ENCODE results near the gene ZDHHC11B.
"Not testable (repeated sequence)": the region's sequence is repeated elsewhere in the genome, so short reads cannot be mapped to it uniquely, and the experiment has no call there.

The ZDHHC11B gene

DNA sequence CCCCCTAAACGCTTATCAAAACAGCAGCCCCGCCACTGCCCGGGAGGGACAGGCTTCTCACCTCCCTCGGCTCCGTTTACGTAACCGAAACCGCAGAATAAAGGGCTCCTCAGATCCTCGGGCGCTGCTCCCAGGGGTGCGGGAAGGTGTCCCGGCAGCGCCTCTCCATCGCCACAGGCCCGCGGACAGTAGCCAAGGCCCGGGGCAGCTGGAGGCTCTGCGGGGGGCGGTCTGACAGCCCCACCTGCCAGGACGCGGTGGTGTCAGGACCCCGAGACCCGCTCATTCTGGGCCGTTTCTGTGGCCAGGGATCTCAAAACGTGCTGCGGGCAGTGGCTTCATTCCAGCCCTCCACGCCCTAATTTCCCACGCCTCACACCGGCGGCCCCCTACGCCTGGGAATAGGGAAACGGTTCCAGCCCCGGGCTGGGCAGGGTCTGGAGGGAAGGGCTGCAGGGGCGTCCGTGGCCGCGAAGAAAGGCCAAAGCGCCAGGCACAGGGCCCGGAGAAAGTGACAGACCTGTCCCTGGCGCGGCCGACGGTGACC is 575 bp downstream of the ZDHHC11B start:
- H3K36me3 ChIP-seq (ENCODE audit: insufficient read depth, low read length); H3K9me3 ChIP-seq (ENCODE audit: insufficient read depth, low read depth, low read length); H3K27ac ChIP-seq (ENCODE audit: low read depth, low read length); H3K4me1 ChIP-seq (ENCODE audit: insufficient read depth, low read length); H3K9ac ChIP-seq (ENCODE audit: low read depth, low read length): not testable (repeated sequence)
- H3K27me3 ChIP-seq (ENCODE audit: insufficient read depth, low read length): peaks cover 23% of the 10 kb centered on the region
- peak overlapping the region; percentile 42 for H3K4me3 ChIP-seq (ENCODE audit: low read length)
- WGBS: 4% methylated on average over 43 of the region's 43 CpGs

GRCh38 chr5:783049-783802 is 1.3 kb downstream of the ZDHHC11B start:
- not testable (repeated sequence) for H3K9ac ChIP-seq (ENCODE audit: low read depth, low read length); H3K36me3 ChIP-seq (ENCODE audit: insufficient read depth, low read length); H3K4me3 ChIP-seq (ENCODE audit: low read length); H3K27ac ChIP-seq (ENCODE audit: low read depth, low read length); H3K4me1 ChIP-seq (ENCODE audit: insufficient read depth, low read length); H3K9me3 ChIP-seq (ENCODE audit: insufficient read depth, low read depth, low read length)
- WGBS: 6% methylated on average over 27 of the region's 31 CpGs
- peaks cover 23% of the 10 kb centered on the region for H3K27me3 ChIP-seq (ENCODE audit: insufficient read depth, low read length)

- not testable (repeated sequence) for H3K36me3 ChIP-seq (ENCODE audit: insufficient read depth, low read length); H3K4me1 ChIP-seq (ENCODE audit: insufficient read depth, low read length); H3K9me3 ChIP-seq (ENCODE audit: insufficient read depth, low read depth, low read length); H3K9ac ChIP-seq (ENCODE audit: low read depth, low read length); H3K27ac ChIP-seq (ENCODE audit: low read depth, low read length); H3K4me3 ChIP-seq (ENCODE audit: low read length)
- peaks cover 23% of the 10 kb centered on the region for H3K27me3 ChIP-seq (ENCODE audit: insufficient read depth, low read length)
- no CpG with 5 or more reads among the region's 12 CpGs for WGBS
Measured at GRCh38 chr5:782356-782755, 2.2 kb downstream of the ZDHHC11B start.

DNA sequence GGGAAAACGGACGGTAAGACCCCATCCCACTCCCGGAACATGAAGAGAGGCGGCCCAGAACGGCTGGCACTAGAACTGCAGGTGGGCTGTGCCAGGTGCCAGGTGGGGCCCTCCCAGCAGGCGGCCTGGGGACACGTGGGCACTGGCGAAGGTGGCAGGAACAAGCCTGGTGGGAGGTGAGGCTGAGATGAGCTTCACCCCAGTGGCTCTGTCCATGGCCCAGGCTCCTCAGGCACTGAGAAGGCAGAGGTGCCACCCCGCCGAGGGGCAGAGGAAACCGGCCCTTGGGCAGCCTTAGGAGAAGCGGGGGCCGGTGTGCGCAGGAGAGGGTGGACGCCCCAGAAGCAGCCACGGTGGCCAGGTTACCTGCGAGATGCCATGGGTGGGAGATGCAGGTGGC is 4.0 kb downstream of the ZDHHC11B start:
- not testable (repeated sequence) for H3K9ac ChIP-seq (ENCODE audit: low read depth, low read length); H3K9me3 ChIP-seq (ENCODE audit: insufficient read depth, low read depth, low read length); H3K36me3 ChIP-seq (ENCODE audit: insufficient read depth, low read length); H3K4me1 ChIP-seq (ENCODE audit: insufficient read depth, low read length); H3K4me3 ChIP-seq (ENCODE audit: low read length); H3K27ac ChIP-seq (ENCODE audit: low read depth, low read length)
- 90% methylated on average over 17 of the region's 17 CpGs for WGBS
- peaks cover 22% of the 10 kb centered on the region for H3K27me3 ChIP-seq (ENCODE audit: insufficient read depth, low read length)

DNA sequence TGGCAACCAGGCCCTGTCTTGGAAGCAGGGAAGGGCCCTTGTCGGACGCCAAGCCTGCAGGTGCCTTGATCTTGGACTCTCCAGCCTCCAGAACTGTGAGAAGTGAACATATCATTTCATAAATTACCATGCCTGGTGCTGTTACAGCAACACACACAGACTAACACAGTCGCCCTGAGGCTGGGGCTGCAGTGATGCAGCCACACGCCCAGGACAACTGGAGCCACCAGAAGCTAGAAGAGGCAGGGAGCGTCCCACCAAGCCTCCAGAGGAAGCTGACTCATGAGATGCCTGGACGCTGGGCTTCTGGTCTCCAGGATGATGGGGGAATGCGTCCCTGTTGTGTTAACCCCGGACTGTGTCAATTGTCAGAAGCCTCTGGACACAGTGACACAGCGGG is 5.6 kb downstream of the ZDHHC11B start:
- 87% methylated on average over 8 of the region's 9 CpGs for WGBS
- H3K9me3 ChIP-seq (ENCODE audit: insufficient read depth, low read depth, low read length); H3K9ac ChIP-seq (ENCODE audit: low read depth, low read length); H3K36me3 ChIP-seq (ENCODE audit: insufficient read depth, low read length); H3K27ac ChIP-seq (ENCODE audit: low read depth, low read length); H3K27me3 ChIP-seq (ENCODE audit: insufficient read depth, low read length); H3K4me3 ChIP-seq (ENCODE audit: low read length); H3K4me1 ChIP-seq (ENCODE audit: insufficient read depth, low read length): not testable (repeated sequence)

DNA sequence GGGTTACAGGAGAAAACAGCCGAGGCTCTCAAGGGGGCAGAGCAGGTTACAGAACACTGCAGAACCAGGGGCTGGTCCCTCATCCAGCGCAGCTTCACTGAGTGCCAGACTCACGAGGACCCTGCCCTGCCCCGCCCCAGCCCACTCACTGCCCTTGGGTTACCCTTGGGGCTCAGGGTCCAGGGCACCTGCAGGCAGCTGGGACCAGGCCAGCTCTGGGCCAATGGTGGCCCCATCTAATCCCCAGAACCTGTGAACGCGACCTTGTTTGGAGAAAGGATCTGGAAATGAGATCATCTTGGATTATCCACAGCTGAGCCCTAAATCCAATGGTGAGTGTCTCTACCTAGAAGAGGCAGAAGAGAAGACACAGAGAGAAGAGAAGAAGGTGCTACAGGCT is 6.1 kb downstream of the ZDHHC11B start:
- 83% methylated on average over 1 of the region's 6 CpGs for WGBS
- not testable (repeated sequence) for H3K27me3 ChIP-seq (ENCODE audit: insufficient read depth, low read length); H3K4me1 ChIP-seq (ENCODE audit: insufficient read depth, low read length); H3K9ac ChIP-seq (ENCODE audit: low read depth, low read length); H3K4me3 ChIP-seq (ENCODE audit: low read length); H3K27ac ChIP-seq (ENCODE audit: low read depth, low read length); H3K36me3 ChIP-seq (ENCODE audit: insufficient read depth, low read length); H3K9me3 ChIP-seq (ENCODE audit: insufficient read depth, low read depth, low read length)

GRCh38 chr5:777756-778161 is 6.8 kb downstream of the ZDHHC11B start:
- 94% methylated on average over 36 of the region's 36 CpGs for WGBS
- H3K9me3 ChIP-seq (ENCODE audit: insufficient read depth, low read depth, low read length): no peaks in the 10 kb centered on the region
- no peaks in the 10 kb centered on the region for H3K27me3 ChIP-seq (ENCODE audit: insufficient read depth, low read length)
- no peak overlapping the region for H3K27ac ChIP-seq (ENCODE audit: low read depth, low read length)
- H3K9ac ChIP-seq (ENCODE audit: low read depth, low read length): no peak overlapping the region
- no peak overlapping the region for H3K4me3 ChIP-seq (ENCODE audit: low read length)
- H3K36me3 ChIP-seq (ENCODE audit: insufficient read depth, low read length): no peaks in the 10 kb centered on the region
- H3K4me1 ChIP-seq (ENCODE audit: insufficient read depth, low read length): no peaks in the 10 kb centered on the region

GRCh38 chr5:776862-777711 is 7.4 kb downstream of the ZDHHC11B start:
- no peak overlapping the region for H3K9ac ChIP-seq (ENCODE audit: low read depth, low read length)
- H3K27ac ChIP-seq (ENCODE audit: low read depth, low read length): no peak overlapping the region
- no peak overlapping the region for H3K4me3 ChIP-seq (ENCODE audit: low read length)
- H3K4me1 ChIP-seq (ENCODE audit: insufficient read depth, low read length): no peaks in the 10 kb centered on the region
- WGBS: 94% methylated on average over 42 of the region's 42 CpGs
- no peaks in the 10 kb centered on the region for H3K27me3 ChIP-seq (ENCODE audit: insufficient read depth, low read length)
- no peaks in the 10 kb centered on the region for H3K36me3 ChIP-seq (ENCODE audit: insufficient read depth, low read length)
- no peaks in the 10 kb centered on the region for H3K9me3 ChIP-seq (ENCODE audit: insufficient read depth, low read depth, low read length)

DNA sequence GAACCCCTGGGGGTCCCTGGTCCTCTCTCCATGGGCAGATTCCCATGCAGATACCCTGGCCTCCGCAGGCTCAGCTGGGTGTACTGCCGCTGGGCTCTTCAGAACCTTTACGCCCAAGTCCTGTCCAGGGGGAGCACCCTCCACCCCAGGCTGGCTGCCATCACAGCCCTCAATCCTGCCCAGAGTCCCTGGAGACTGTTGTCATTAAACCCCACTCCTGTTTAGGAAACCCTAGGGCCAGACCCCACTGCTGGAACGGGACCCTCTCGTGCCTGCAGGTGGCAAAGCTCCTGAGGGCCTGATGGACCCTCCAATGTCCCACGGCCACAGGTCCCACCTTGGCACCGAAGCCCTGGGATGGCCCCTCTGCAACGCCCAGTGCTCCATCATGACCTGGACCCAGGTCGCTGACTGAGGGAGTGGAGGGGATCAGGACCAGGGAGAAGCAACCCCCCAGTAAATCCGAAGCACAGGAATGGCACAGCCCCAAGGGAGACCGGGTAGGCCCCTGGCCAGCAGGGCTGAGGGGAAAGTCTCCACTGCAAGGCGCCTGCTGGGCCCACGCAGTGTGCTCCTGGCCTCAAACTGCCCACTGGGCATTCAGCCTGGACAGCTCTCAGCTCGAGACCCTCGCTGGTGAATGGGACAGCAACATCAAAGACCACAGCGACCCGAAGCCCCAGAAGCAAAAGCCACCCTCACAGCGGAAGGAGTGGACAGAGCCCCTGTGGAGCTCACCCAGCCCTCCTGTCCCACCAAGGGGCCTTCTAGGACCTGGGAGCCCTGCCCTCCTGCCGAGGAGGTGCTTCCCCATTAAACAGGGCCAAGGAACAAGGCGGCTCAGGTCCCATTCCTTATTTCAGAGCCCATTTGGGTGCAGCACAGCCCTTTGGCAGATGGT is 8.3 kb downstream of the ZDHHC11B start:
- 92% methylated on average over 20 of the region's 20 CpGs for WGBS
- Histone ChIP-seq H3K4me3 (ENCODE audit: low read length) (no peak overlapping the region), H3K27me3 (ENCODE audit: insufficient read depth, low read length) (no peaks in the 10 kb centered on the region), H3K9ac (ENCODE audit: low read depth, low read length) (no peak overlapping the region), H3K27ac (ENCODE audit: low read depth, low read length) (no peak overlapping the region), H3K36me3 (ENCODE audit: insufficient read depth, low read length) (no peaks in the 10 kb centered on the region), H3K4me1 (ENCODE audit: insufficient read depth, low read length) (no peaks in the 10 kb centered on the region), H3K9me3 (ENCODE audit: insufficient read depth, low read depth, low read length) (no peaks in the 10 kb centered on the region)

DNA sequence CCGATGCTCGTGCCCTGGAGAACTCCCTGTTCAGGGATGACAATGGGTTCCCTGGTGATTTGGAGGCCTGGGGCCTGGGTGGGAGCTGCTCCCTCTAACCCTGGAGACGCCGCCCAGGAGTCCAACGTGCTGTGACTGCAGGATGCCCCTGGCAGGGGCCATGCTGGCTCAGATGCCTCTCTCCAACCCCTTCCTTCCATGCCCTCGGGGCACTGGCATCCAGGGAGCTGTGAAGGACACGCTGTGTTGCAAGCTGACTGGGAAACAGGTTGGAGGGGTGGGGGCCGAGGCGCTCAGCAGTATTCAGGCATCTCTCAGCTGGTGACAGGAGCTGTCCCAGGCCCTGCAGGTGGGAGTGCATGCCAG is 9.0 kb downstream of the ZDHHC11B start:
- 82% methylated on average over 7 of the region's 9 CpGs for WGBS

More for the DNA sequence above, 9.0 kb downstream of the ZDHHC11B start:
- not testable (repeated sequence) for H3K4me3 ChIP-seq (ENCODE audit: low read length); H3K27ac ChIP-seq (ENCODE audit: low read depth, low read length); H3K27me3 ChIP-seq (ENCODE audit: insufficient read depth, low read length); H3K36me3 ChIP-seq (ENCODE audit: insufficient read depth, low read length); H3K4me1 ChIP-seq (ENCODE audit: insufficient read depth, low read length); H3K9ac ChIP-seq (ENCODE audit: low read depth, low read length); H3K9me3 ChIP-seq (ENCODE audit: insufficient read depth, low read depth, low read length)

Data from HUES64 (cell line).